ENCODE results near the gene RIMBP2. TPM values are rescaled to one million over a fixed set of nuclear protein-coding genes. Genes with fewer than 3 reads are reported as not detected.

RIMBP2 gene
- polyA plus RNA-seq, 1 donor from 2014 or later, result 14.6 TPM

DNA sequence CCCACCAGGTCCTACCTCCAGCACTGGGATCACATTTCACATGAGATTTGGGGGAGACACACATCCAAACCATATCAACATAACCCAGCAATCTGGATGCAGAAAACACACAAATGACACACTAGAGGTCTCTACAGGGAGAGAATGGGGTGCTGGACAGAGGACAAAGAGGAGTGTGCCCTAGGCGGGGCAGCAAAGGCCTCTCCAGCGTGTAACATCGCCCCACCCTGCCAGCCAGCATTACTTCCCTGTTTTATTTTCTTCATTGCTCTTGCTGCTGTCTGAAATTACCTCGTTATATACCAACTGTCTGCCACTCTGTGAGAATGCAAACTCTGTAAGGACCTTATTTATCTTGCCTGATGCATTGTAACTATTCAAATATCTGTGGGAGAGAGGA lies 61.1 kb downstream of the RIMBP2 start:
- no peaks in the 10 kb centered on the region for H3K9me2 ChIP-seq (ENCODE audit: insufficient read depth, low read length)
- H3F3A ChIP-seq (ENCODE audit: insufficient read depth, low read length, poor library complexity, severe bottlenecking), result no peaks in the 10 kb centered on the region
- no peak overlapping the region for H3K4me3 ChIP-seq (ENCODE audit: low read length)
- H3K27me3 ChIP-seq (ENCODE audit: insufficient read depth, low read depth, low read length), result no peaks in the 10 kb centered on the region
- TF ChIP-seq MXI1 (conservative IDR thresholded peaks at IDR 0.05; ENCODE audit: poor library complexity, severe bottlenecking) (no peak), POLR2AphosphoS5 (IDR thresholded peaks at IDR 0.05) (no peak), TAF1 (IDR thresholded peaks at IDR 0.05; ENCODE audit: low read depth) (no peak), EP300 (conservative IDR thresholded peaks at IDR 0.05; ENCODE audit: poor library complexity, severe bottlenecking) (no peak), RAD21 (conservative IDR thresholded peaks at IDR 0.05) (no peak), CTCF (IDR thresholded peaks at IDR 0.05; ENCODE audit: poor library complexity, severe bottlenecking) (no peak), SMC3 (conservative IDR thresholded peaks at IDR 0.05; ENCODE audit: poor library complexity) (no peak)
- no peaks in the 10 kb centered on the region for H3K36me3 ChIP-seq (ENCODE audit: insufficient read depth, low read length)
- no peak overlapping the region for H3K4me2 ChIP-seq (ENCODE audit: low read length)
- no peak overlapping the region for H3K27ac ChIP-seq (ENCODE audit: low read length)
- no peak overlapping the region for H2AFZ ChIP-seq (ENCODE audit: low read depth, low read length)
- H3K9me3 ChIP-seq (ENCODE audit: low read length), result no peaks in the 10 kb centered on the region
- H3K9ac ChIP-seq (ENCODE audit: low read length), result no peak overlapping the region
- H3K79me2 ChIP-seq (replicated peaks; ENCODE audit: insufficient read depth, low read length), result no peaks in the 10 kb centered on the region
- H4K20me1 ChIP-seq (ENCODE audit: insufficient read depth), result no peaks in the 10 kb centered on the region

- Histone ChIP-seq H3F3A (ENCODE audit: insufficient read depth, low read length, poor library complexity, severe bottlenecking) (no peaks in the 10 kb centered on the region), H3K4me3 (ENCODE audit: low read length) (no peak overlapping the region), H3K36me3 (ENCODE audit: insufficient read depth, low read length) (no peaks in the 10 kb centered on the region), H3K27ac (ENCODE audit: low read length) (no peak overlapping the region), H3K27me3 (ENCODE audit: insufficient read depth, low read depth, low read length) (no peaks in the 10 kb centered on the region), H3K79me2 (replicated peaks; ENCODE audit: insufficient read depth, low read length) (no peaks in the 10 kb centered on the region), H2AFZ (ENCODE audit: low read depth, low read length) (no peak overlapping the region), H4K20me1 (ENCODE audit: insufficient read depth) (no peaks in the 10 kb centered on the region), H3K9me2 (ENCODE audit: insufficient read depth, low read length) (no peaks in the 10 kb centered on the region), H3K9me3 (ENCODE audit: low read length) (no peaks in the 10 kb centered on the region), H3K9ac (ENCODE audit: low read length) (no peak overlapping the region), H3K4me2 (ENCODE audit: low read length) (no peak overlapping the region)
- TF ChIP-seq EP300 (conservative IDR thresholded peaks at IDR 0.05; ENCODE audit: poor library complexity, severe bottlenecking), result no peak
- TF ChIP-seq RAD21 (conservative IDR thresholded peaks at IDR 0.05), result no peak
- TF ChIP-seq POLR2AphosphoS5 (IDR thresholded peaks at IDR 0.05), result no peak
- TF ChIP-seq MXI1 (conservative IDR thresholded peaks at IDR 0.05; ENCODE audit: poor library complexity, severe bottlenecking), result no peak
- no peak for TF ChIP-seq REST (IDR thresholded peaks at IDR 0.05; ENCODE audit: borderline replicate concordance)
- TF ChIP-seq EZH2 (IDR thresholded peaks at IDR 0.05; ENCODE audit: borderline replicate concordance, insufficient read depth, low read length, poor library complexity, severe bottlenecking), result no peak
- no peak for TF ChIP-seq TAF1 (IDR thresholded peaks at IDR 0.05; ENCODE audit: low read depth)
- no peak for TF ChIP-seq CTCF (IDR thresholded peaks at IDR 0.05; ENCODE audit: poor library complexity, severe bottlenecking)
- TF ChIP-seq SMC3 (conservative IDR thresholded peaks at IDR 0.05; ENCODE audit: poor library complexity), result no peak
Measured at GRCh38 chr12:130651188-130651959, 64.7 kb downstream of the RIMBP2 start.

Measured in neural cell (in vitro differentiated cells).